Endothelial cell of umbilical vein (primary cell): ENCODE data around the gene RAB36. TPM values are rescaled to one million over a fixed set of nuclear protein-coding genes. Genes with fewer than 3 reads are reported as not detected.

Experiments
- BruUV-seq: library from RNA; stranded (reverse); fragments of 400-500 nt; replicated peaks from 2 replicates; lab custom pipeline; 2021; lab: Mats Ljungman, UMichigan
- CTCF ChIA-PET: fragments of 300-600, 350-600 bp; sonication (Branson Sonifier 250); formaldehyde crosslinking; loops from one replicate; lab custom pipeline; 2021; ENCODE audit warnings: antibody characterized with exemption, inconsistent platforms; lab: Charles Lee
- POLR2A ChIA-PET: fragments of 300-600, 350-600 bp; sonication (Branson Sonifier 250); formaldehyde crosslinking; loops from one replicate; lab custom pipeline; 2021; ENCODE audit warnings: antibody characterized with exemption, inconsistent platforms; lab: Charles Lee
- DNase-seq: peaks from one replicate; pipeline ENCODE4 v3.0.0-alpha.2; 2011; ENCODE audit warnings: low read depth, low spot score
- FAIRE-seq: peaks from 2 replicates; lab custom pipeline; 2011; peaks lifted over from hg19 to GRCh38; lab: Jason Lieb, UNC
- H2AFZ ChIP-seq: 2 replicates; pipeline ENCODE4 v1.6.0; 2012; ENCODE audit warnings: low read depth, low read length, control low read depth, inconsistent platforms
- H3K27ac ChIP-seq: 2 replicates; pipeline ENCODE4 v1.5.1; 2011; ENCODE audit warnings: low read depth, mild to moderate bottlenecking, control low read depth, low read length, moderate library complexity; ENCODE audit not compliant: insufficient read depth
- H3K27me3 ChIP-seq, 2 experiments: 2 replicates each; pipeline versions ENCODE4 v1.6.0 to v1.6.1; 2011; ENCODE audit warnings: low read length in 2 of 2, mixed read lengths in 1 of 2; ENCODE audit not compliant: control insufficient read depth in 2 of 2, insufficient read depth in 2 of 2
- H3K36me3 ChIP-seq, 2 experiments: 2 replicates in 1 of 2; 3 replicates in 1 of 2; pipeline ENCODE4 v1.5.1; 2011; ENCODE audit warnings: low read length in 2 of 2, mild to moderate bottlenecking in 1 of 2, moderate library complexity in 1 of 2; ENCODE audit not compliant: control insufficient read depth in 2 of 2, insufficient read depth in 2 of 2; ENCODE audit errors: extremely low read depth in 1 of 2
- H3K4me1 ChIP-seq: 3 replicates; pipeline ENCODE4 v1.5.1; 2011; ENCODE audit warnings: mild to moderate bottlenecking, low read length; ENCODE audit not compliant: control insufficient read depth, insufficient read depth; ENCODE audit errors: extremely low read depth
- H3K4me2 ChIP-seq: 2 replicates; pipeline ENCODE4 v1.6.1; 2011; ENCODE audit warnings: low read length, control low read depth, mixed read lengths; ENCODE audit not compliant: insufficient read depth
- H3K4me3 ChIP-seq, 3 experiments: fragments of 200-600 bp in 1 of 3; sonication (generic), shearing (Covaris generic) in 1 of 3; replicated peaks in 1 of 3; 2 replicates each; pipeline ENCODE4 v1.5.1; 2011 to 2016; ENCODE audit warnings: control low read depth in 3 of 3, low read length in 3 of 3, mild to moderate bottlenecking in 2 of 3, inconsistent platforms in 1 of 3, low read depth in 1 of 3, moderate library complexity in 1 of 3; ENCODE audit not compliant: insufficient read depth in 1 of 3
- H3K79me2 ChIP-seq: 2 replicates; pipeline ENCODE4 v1.6.0; 2012; ENCODE audit warnings: low read length, inconsistent platforms; ENCODE audit not compliant: control insufficient read depth, insufficient read depth
- H3K9ac ChIP-seq: replicated peaks from 2 replicates; pipeline ENCODE3; 2011; ENCODE audit warnings: low read length, control low read depth; ENCODE audit not compliant: insufficient read depth; ENCODE audit errors: extremely low read depth
- H3K9me1 ChIP-seq: replicated peaks from 3 replicates; pipeline ENCODE4 v1.6.0; 2011; ENCODE audit warnings: mild to moderate bottlenecking, low read length; ENCODE audit not compliant: control insufficient read depth, insufficient read depth; ENCODE audit errors: extremely low read depth
- H3K9me3 ChIP-seq: replicated peaks from 2 replicates; pipeline ENCODE4 v1.5.1; 2012; ENCODE audit warnings: low read length, inconsistent platforms; ENCODE audit not compliant: control insufficient read depth, insufficient read depth
- H4K20me1 ChIP-seq: replicated peaks from 2 replicates; pipeline ENCODE3; 2011; ENCODE audit warnings: mild to moderate bottlenecking, low read length; ENCODE audit not compliant: control insufficient read depth, insufficient read depth; ENCODE audit errors: extremely low read depth
- EZH2 ChIP-seq: IDR thresholded peaks from 2 replicates; pipeline ENCODE4 v1.6.1; 2012; ENCODE audit warnings: borderline replicate concordance, low read depth, mild to moderate bottlenecking, moderate library complexity, low read length, inconsistent platforms; ENCODE audit not compliant: severe bottlenecking
- FOS ChIP-seq: IDR thresholded peaks from 2 replicates; pipeline ENCODE4 v1.6.1; 2011; ENCODE audit warnings: mild to moderate bottlenecking, low read length, moderate library complexity, borderline replicate concordance; ENCODE audit not compliant: insufficient read depth
- GATA2 ChIP-seq: IDR thresholded peaks from 2 replicates; pipeline ENCODE4 v1.7.0; 2011; ENCODE audit warnings: low read depth, mild to moderate bottlenecking, moderate library complexity, mixed read lengths, low read length; ENCODE audit not compliant: insufficient read length, insufficient read depth
- JUN ChIP-seq: IDR thresholded peaks from 2 replicates; pipeline ENCODE4 v1.6.1; 2011; ENCODE audit warnings: borderline replicate concordance, low read depth; ENCODE audit not compliant: insufficient read length, insufficient read depth
- MYC ChIP-seq: IDR thresholded peaks from one replicate; pipeline ENCODE4 v1.6.1; 2011; ENCODE audit warnings: mild to moderate bottlenecking, low read depth, low read length
- POLR2A ChIP-seq: IDR thresholded peaks from 2 replicates; pipeline ENCODE4 v1.6.1; 2012; ENCODE audit warnings: low read depth, mild to moderate bottlenecking, control low read depth, low read length
- POLR2AphosphoS5 ChIP-seq: IDR thresholded peaks from 2 replicates; pipeline ENCODE4 v1.6.1; 2012; ENCODE audit warnings: low read depth, mild to moderate bottlenecking, control low read depth, low read length, moderate library complexity; ENCODE audit not compliant: insufficient read depth
- dilution Hi-C: fragments of 300-500 bp; cut with MboI; formaldehyde crosslinking; loops from one replicate; pipeline ENCODE4 v1.15.0; 2019; ENCODE audit warnings: low sequenced_read_pairs; ENCODE audit not compliant: extremely low pct_ligation_motif_present
- intact Hi-C: fragments of 100-400 bp; cut with micrococcal nuclease; formaldehyde crosslinking; loops from one replicate; pipeline ENCODE4 v1.10.0; 2022
- polyA plus RNA-seq, 4 experiments: library from polyadenylated mRNA; depleted of rRNA in 3 of 4; stranded (reverse) in 3 of 4; unstranded in 1 of 4; fragments of >200 nt; gene quantifications; 2 replicates each; pipeline versions ENCODE4 v1.2.1 to v1.2.3, GENCODE V29; 2011 to 2012; ENCODE audit warnings: missing spikeins in 1 of 4
- total RNA-seq: library from RNA; stranded (reverse); gene quantifications from 2 replicates; pipeline ENCODE4 v1.2.3, GENCODE V29; 2021
- TF ChIP-seq, protein P1 (sequence below): IDR thresholded peaks from 2 replicates; pipeline ENCODE4 v1.6.1; 2011; ENCODE audit not compliant: insufficient read depth, insufficient read length
- TF ChIP-seq, protein P2 (sequence below), 2 donors: IDR thresholded peaks; 1 replicate in 1 of 2; 2 replicates in 1 of 2; pipeline ENCODE4 v1.5.1; 2011; ENCODE audit warnings: low read length in 2 of 2, mild to moderate bottlenecking in 2 of 2, moderate library complexity in 2 of 2, control low read depth in 1 of 2, inconsistent platforms in 1 of 2, low read depth in 1 of 2; ENCODE audit not compliant: insufficient read depth in 1 of 2; ENCODE audit errors: extremely low read depth in 1 of 2

Gene RAB36
- total and polyA plus RNA-seq, 2 donors (not counting 3 experiments of a cell fraction or from before 2014, with no cell fraction given) = 2.7 to 3.1 TPM

GRCh38 chr22:23137468-23137867 lies 7.8 kb upstream of the RAB36 start:
- BruUV-seq = no TSS peak
- ChIA-PET CTCF (interaction anchor here (0.9 to 2.9 kb wide), 7 partner anchors 9 to 248 kb away, joined by 3 to 8 read pairs (median 5); no protein-coding TSS in a partner anchor), POLR2A (no interaction called here)
- H3K79me2 ChIP-seq = no peaks in the 10 kb centered on the region
- no peaks in the 10 kb centered on the region for H3K9me3 ChIP-seq
- no peaks in the 10 kb centered on the region for H3K9me1 ChIP-seq
- H3K4me2 ChIP-seq = no peak overlapping the region
- dilution Hi-C loops = no loop called here
- no peak overlapping the region for H3K27ac ChIP-seq
- peaks cover 3% of the 10 kb centered on the region for H3K4me1 ChIP-seq
- DNase-seq = no peak
- intact Hi-C loops = no loop called here
- FAIRE-seq = no peak
- H3K36me3 ChIP-seq = no peaks in the 10 kb centered on the region
- TF ChIP-seq EZH2 (no peak), FOS (no peak), JUN (no peak), MYC (no peak), POLR2AphosphoS5 (no peak), GATA2 (no peak), POLR2A (no peak)
- TF ChIP-seq, protein P1, sequence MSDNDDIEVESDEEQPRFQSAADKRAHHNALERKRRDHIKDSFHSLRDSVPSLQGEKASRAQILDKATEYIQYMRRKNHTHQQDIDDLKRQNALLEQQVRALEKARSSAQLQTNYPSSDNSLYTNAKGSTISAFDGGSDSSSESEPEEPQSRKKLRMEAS = no peak
- TF ChIP-seq, protein P2, sequence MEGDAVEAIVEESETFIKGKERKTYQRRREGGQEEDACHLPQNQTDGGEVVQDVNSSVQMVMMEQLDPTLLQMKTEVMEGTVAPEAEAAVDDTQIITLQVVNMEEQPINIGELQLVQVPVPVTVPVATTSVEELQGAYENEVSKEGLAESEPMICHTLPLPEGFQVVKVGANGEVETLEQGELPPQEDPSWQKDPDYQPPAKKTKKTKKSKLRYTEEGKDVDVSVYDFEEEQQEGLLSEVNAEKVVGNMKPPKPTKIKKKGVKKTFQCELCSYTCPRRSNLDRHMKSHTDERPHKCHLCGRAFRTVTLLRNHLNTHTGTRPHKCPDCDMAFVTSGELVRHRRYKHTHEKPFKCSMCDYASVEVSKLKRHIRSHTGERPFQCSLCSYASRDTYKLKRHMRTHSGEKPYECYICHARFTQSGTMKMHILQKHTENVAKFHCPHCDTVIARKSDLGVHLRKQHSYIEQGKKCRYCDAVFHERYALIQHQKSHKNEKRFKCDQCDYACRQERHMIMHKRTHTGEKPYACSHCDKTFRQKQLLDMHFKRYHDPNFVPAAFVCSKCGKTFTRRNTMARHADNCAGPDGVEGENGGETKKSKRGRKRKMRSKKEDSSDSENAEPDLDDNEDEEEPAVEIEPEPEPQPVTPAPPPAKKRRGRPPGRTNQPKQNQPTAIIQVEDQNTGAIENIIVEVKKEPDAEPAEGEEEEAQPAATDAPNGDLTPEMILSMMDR (IDR thresholded peaks at IDR 0.05; ENCODE audit: extremely low read depth in 1 of 2, insufficient read depth in 1 of 2, low read depth in 1 of 2, low read length in 2 of 2) = no peak
- peaks cover 0 to 3% of the 10 kb centered on the region in 2 experiments for H3K27me3 ChIP-seq
- H4K20me1 ChIP-seq = no peaks in the 10 kb centered on the region
- no peak overlapping the region for H3K9ac ChIP-seq
- no peak overlapping the region for H2AFZ ChIP-seq
- H3K4me3 ChIP-seq = no peak overlapping the region
